GM18861 (cell line): ENCODE measurements around the gene SDCCAG8.

Experiments used
- ATAC-seq: cut with Tn5 transposase; IDR thresholded peaks from one replicate; pipeline ENCODE4 v1.9.1; 2021; ENCODE audit not compliant: unreplicated experiment

SDCCAG8 gene

DNA sequence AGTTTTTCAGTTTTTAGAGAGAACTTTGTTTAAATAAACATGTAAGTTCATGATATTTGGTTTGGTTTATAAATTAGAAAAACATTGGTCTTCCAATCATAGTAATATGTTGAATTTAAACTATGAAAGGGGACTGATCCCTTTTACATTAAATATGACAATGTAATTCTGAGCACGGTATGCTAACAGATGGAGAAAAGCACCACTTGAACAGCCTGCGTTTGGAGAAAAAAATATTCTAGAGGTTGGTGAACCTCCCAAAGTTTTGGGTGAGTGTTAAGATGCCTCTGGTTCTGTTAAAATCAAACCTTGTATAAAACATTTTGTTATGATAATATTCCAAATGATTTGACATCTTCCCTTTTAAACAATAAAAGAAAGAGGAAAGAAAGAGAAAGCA lies 123.9 kb downstream of the SDCCAG8 start:
- ATAC-seq: no peak

DNA sequence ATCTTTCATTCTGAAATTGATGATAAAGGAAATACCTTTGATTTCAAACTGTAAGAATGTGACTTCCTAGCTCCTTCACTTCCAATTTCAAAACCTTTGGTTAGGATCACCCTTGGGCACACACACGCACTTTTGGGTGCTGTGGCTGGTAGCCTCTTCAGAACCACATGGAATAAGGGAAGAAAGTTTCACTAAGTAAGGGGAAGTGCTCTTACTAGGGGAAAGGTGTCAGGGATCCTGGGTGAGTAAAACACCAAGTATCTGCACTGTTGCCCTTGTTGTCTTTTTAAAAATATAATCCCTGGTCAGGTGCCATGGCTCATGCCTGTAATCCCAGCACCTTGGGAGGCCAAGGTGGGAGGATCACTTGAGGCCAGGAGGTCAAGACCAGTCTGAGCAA lies 132.4 kb downstream of the SDCCAG8 start:
- ATAC-seq: no peak

DNA sequence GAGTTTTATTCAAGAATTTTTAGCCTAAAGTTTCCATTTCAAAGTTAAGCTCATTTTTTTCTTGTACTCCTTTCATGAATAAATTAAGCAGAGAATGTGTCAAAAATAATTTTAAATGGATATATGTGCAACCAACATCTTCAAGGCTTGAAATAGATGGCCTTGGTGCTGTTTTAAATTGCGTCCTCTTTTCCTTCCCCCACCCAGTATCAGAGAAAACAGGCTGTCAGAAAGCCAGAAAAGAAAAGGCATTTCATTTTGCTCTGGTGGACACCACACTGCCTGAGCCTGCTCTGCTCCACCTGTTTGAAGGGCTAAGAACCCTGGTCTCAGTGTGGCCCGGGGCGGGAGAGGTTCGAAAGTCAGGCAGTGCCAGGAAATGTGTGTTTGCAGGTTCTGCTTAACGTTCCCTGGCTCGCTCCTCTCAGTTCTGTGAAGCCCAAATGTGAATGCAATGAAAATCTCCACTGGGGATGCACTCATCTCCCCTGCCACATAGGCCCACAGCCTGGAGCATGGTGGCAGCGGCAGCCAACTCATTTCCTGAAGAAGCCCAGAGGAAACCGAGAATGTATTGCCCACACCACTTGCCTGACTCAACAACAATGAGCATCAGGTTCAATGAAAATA lies 134.4 kb downstream of the SDCCAG8 start:
- no peak for ATAC-seq

DNA sequence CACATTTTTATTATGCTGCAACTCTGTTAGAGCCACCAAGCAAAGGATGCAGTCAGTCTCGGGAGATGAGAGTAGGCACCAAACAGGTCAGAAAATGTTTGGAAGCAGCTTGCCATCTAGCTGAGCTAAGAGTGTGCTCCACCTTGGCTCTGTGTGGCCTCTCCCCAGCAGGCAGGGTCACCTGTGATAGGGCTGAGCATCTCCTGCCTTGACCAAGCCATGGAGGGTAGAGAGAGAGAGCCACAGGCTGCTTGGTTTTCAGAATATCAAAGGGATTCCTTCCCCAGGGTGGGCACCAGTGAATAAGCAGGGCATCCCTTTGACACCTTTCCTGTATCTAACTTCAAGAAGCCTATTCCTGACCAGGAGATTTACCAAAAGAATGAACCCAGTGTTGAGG lies 135.5 kb downstream of the SDCCAG8 start:
- no peak for ATAC-seq

DNA sequence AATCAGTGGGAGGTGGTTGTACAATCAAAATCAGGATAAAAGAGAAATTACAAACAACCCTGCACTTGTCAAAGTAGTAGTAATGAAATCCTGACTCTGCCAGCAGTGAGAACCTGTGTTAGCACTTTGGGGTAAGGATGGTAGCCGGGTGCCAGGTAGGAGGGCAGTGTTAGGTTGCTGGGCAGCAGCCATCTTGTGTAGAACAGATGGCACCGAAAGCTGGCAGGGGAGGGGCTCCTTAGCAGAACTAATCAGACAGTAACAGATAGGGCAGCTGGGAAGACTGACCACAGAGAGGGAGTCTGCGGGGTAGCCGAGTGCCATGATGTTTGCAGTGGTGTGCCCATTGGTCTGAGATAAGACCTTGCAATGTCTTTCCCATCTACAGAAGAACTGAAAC lies 137.3 kb downstream of the SDCCAG8 start:
- ATAC-seq: no peak

DNA sequence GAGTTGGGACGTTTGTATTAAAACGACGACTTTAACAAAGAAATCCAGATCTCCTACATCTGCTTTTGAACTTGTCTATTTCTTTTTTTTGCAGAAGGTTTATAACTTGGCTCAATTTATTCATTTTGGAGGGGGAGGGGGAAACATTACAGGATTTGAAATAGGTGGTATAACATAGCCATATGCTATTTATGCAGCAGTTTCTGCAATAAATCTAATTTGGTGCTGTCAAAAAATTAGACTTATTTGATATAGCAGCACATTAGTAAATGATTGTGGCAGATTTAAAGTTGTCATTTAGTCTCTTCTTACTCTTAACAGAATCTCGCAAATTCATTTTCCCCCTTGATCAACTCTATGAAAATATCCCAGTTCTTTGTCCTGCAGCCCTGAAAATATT lies 138.2 kb downstream of the SDCCAG8 start:
- ATAC-seq: no peak

DNA sequence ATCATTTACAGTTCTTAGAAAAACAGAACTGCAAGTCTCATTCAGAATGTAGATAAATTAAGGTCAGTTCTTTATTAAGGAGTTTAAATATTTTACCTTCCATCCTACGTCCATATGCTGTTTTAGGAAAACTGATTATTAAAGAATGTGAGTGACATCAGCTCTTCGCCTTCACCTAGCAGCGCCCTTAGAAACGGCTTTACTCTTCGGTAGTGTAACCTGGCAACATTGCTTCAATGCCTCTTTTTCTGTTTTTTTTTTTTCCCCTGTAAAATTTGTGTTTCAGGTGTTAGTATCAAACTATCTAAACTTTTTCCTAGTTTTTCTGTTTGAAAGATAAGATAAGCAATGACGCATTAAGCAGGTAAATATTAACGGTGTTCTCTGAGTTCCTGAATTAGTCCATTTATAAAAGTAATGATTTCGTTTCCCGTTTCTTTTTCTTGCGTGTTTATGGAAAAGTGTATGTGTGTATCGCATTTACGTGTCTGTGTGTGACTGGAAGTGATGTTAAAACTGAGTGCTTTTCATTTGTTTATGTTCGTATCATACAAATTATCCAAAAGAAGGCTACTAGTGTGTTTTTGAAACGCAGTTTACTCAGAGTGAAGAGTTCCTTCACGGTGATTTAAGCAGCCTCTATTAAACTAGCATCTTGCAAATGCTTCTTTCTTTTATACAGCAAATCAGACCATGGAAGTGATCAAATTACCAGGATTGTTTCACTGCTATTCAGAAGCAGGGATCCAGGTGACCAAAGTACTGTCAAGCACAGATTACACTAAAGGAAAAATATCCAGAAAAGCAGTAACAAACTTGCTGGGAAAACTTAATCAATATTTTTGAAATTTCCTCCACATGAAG lies 139.0 kb downstream of the SDCCAG8 start:
- ATAC-seq: no peak

DNA sequence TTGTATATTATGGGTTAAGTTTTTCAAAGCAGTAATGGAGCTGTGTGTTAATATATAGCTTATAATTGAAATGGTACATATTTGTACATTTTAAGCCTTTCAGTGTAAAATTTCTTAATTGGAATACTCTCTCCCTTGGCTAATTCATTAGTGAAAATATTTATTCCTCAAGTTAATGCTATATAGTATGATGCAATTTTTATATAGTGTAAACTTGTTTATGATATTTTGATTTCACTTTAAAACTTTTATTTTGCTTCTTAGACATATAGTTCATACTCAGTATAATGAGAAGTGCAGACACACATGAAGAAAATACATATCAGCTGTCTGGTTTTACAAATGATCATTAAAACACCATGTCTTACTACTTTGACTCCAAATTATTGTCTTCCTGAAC lies 140.6 kb downstream of the SDCCAG8 start:
- no peak for ATAC-seq

DNA sequence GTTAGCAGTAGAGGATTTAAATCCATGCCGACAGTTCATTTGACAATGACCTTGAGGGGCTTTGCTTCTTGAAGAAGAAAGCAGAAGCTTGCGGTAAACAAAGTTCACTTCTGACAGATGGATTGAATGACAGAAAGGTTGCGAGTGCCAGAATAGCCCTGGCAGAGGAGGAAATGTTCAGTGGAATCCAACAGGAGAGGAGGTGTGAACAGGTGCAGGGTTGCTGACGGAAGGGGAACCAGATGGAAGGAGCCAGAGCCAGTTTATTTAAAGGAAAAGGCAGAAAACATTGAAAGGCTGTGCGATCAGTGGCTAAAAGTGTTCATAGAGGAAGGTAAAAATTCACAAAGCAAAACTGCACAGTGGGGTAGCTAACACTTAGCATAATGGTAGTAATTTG lies 141.0 kb downstream of the SDCCAG8 start:
- ATAC-seq: no peak

DNA sequence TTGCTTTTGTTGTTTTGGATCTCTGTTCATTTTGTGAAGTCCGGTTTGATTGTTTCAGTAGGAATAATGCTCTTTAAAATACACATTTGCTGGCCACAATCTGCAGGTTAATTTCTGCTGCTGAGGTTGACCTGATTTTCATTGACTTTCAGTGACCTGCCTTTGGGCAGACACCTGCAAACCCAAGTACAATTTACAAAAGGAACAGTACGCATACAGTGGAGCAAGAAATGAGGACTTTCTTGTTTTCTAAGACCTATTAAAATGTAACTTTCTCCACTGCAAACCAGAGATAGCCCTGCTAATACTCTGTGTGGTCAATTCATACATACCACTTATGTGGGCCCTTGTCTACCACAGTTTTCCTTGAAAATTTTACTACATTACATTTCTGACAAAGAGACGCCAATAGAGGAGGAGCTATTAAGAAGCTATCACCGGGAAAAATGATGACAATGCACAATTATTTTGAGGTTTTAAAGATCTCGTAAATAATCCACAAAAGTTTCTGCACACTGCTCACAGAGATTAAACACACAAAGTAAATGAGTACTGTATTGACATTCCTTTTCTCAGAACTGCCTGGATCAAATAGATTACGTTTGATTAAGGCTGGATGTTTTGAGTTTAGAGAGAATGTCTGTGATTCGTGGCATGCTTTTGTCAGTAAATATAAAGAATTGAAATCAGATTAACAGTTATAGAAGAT lies 141.9 kb downstream of the SDCCAG8 start:
- no peak for ATAC-seq

DNA sequence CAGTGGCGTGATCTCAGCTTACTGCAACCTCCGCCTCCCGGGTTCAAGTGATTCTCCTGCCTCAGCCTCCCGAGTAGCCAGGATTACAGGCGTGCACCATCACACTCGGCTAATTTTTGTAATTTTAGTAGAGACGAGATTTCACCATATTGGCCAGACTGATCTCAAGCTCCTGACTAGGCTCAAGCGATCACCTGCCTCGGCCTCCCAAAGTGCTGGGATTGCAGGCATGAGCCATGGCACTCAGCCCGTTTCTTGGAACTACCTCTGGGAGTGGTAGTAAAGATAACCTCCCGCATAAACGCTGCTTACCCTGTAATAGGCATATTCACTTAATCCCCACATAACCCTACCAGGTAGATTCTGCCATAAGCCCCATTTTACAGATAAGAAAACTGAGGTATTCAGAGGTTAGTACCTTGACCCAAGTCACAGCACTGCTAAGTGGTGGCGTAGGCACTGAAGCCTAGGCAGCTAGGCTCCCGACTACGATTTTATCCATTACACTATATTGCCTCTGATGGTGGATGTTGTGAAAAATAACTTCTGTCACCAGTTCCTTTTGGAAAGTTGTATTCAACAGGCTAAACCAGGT lies 143.8 kb downstream of the SDCCAG8 start:
- ATAC-seq: no peak

DNA sequence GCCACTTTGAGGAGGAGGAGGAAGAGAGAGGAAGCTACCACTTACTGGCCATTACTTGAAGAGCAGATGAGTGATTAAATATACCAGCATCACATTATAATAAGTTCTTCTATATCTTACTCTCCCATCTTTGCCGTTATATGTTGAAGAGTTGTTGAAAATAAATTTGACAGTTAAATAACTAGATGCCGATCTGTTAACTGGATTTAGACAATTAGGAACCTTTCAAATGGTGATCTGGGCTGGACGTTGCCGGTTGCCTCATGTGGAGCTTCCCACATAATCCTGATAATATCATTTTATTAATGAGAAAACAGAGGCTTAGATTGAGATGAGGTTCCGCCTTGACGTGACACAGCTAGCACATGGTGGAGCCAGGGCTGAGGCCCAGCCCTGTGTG lies 147.0 kb downstream of the SDCCAG8 start:
- ATAC-seq: no peak

DNA sequence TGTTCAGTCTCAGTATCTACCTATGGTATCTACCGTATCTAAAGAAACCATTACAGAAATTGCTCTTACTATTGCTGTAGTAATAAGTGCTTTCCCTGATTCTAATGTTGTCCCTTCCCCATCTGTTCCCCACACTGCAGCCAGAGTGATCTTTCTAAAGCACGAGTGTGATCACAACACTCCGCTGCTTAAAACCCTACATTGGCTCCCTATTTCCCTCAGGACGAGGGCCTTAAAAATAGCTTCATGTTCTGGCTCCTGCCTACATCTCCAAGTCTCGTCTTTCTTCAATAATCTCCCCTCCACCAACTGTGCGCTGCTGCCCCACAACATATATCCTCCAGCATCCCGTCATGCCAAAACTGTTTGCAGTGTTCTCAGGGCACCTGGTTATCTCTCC lies 150.6 kb downstream of the SDCCAG8 start:
- no peak for ATAC-seq

DNA sequence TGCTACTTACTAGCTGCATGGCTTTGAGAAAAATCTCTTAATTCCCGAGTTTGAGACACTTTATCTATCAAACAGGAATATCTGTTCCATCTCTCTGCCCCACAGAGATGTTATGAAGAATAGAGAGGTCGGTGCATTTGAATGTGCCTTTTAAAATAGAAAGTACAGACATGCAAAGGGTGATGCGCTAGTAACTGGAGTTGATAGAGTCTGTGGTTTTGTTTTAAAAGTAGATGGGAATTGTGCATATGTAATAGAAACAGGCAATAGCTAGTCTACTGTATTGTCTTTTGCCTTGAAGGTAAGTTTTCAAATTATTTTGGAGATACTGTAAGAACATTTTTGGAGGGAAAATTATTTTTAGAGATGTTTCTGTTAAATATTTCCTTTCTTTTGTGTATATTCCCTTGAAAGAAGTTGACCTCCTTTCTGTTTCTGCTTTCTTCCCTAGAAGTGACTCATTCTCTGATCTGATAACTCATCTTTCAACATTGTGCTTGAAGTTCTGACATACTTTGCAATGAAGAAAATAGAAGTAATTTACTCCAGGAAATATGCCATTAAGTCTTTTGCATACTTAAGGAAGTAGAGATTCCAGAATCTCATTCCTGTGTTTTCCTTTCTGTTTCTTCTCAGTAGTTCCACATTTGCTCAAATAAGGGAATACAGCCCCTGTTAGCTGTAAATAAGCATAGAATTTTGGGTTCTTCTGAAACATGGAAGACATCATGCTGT lies 151.6 kb downstream of the SDCCAG8 start:
- ATAC-seq: no peak

DNA sequence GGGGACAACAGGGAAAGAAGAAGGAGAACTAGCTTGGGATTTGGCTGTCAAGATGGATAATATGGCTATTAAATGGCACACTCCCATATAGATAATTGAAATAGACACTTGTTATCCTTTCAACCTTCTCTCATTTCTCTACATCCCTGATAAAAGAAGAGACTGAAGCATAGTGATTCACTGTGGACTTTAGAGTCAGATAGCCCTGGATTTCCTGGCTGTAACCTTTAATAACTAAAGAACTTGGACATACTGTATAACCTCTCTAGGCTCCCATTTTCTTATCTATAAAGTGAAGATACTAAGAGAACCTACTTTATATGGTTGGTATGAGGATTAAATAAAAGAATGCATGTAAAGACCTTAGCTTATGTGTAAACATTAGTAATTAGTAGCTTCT lies 152.6 kb downstream of the SDCCAG8 start:
- no peak for ATAC-seq

DNA sequence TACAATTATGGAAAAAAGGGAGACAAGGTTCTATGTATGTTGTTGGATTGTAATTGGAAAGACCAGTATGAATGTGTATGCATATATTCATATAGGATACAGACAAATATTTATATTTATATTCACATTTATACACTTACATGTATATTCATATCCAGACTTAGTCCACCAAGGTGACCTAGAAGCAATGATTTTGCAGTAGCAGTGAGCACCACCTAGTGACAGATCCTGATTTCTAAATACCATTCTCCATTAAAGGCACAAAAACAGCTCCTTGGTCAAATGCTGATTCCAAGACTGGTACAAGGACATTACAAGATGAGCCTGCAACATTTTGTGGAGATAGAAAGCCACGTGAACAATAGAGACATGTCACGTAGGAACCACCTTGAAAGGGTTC lies 153.4 kb downstream of the SDCCAG8 start:
- no peak for ATAC-seq

DNA sequence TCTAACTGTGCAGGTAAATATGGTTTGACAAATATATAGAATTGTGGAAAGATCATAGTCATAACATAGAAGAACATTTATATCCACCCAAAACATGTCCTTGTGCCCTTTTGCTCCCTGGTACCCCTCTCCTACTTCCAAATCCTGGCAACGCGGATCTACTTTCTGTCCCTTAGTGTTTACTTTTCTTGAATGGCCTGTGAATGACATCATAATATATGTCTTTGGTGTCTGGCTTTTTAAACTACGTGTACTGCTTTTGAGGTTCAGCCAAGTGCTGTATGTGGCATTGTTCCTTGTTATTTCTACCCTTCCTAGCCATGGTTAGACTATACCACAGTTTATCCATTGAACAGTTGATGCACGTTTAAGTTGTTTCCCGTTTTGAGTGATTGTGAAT lies 155.6 kb downstream of the SDCCAG8 start:
- ATAC-seq: no peak

DNA sequence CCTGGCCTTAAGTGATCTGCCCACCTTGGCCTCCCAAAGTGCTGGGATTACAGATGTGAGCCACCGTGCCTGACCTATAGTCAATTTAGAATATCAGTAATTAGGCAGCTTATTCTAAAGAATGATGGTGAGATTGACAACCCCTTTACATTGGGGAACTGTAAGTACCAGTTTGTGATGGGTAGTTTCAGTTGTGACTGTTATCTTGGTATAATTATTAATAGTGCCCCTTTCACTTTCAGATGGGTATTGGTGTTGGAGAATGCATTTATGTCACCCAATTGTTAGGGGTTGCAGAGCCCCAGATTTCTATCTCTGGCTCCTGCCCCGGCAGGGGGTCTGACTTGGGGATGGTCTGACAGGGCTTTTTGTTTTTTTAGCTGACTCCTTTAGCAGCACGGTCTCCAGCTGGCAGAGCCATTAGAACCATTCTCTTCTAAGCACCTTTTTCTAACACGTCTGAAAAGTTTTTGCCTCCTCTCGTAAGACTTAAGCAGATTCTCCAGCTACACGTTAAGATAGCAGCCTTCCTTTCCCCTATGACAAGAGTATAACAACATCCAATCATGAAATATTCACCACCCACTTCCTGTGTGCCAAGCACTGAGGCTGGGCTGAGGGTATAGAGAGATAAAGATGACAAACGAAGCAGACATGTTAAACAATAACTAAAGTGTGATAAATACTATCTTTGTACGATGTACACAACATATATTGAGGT lies 157.8 kb downstream of the SDCCAG8 start:
- peak; percentile 80 for ATAC-seq

DNA sequence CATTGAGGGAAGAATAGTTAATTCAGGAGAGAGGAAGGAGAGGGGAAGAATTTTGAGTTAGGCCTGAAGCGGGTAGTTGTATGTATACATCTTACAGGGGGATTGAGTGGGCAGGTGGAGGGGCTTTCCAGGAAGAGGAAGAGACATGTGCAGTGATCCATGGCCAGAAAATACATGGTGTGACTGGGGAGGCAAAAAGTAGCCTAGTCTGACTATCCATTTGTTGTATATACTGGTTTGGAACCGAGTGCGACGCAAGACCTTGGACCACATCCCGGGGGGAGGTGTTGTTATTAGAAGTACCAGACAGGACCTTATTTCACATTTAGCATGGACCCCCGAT lies 158.3 kb downstream of the SDCCAG8 start:
- no peak for ATAC-seq

DNA sequence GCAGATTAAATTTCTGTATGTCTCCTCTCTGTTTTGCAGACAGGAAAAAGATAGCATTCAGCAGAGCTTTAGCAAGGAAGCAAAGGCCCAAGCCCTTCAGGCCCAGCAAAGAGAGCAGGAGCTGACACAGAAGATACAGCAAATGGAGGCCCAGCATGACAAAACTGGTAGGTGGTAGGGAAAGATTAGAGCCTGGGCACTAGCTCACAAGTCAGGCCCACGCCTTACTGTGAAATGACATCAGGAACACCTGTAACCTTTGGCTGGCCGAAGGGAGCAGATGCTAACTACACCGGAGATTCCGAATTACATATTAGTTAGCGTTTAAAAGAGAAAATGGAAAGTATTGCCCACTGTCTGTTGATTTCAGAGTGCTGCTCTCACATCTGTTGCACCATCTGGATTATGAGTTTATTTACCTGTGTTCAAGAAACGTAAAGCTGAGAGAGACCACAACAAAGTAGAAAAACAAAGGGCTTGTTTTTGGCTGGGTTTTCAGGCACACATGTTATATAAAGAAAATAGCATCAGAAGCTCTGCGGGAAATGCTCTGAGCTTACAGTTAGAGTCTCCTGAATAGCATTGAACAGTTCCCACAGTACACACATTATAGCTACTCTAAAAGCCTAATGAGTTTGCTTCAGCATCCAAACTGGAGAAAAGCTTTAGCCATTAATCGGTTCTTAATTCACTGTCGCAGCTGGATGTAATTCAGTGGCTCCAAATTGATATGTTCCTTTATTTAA lies 160.0 kb downstream of the SDCCAG8 start:
- ATAC-seq: no peak
